ENCODE results near the gene NT5C1A.
A peak's percentile ranks its signal among the peaks of the same experiment; 100 is the strongest.

Gene NT5C1A

DNA sequence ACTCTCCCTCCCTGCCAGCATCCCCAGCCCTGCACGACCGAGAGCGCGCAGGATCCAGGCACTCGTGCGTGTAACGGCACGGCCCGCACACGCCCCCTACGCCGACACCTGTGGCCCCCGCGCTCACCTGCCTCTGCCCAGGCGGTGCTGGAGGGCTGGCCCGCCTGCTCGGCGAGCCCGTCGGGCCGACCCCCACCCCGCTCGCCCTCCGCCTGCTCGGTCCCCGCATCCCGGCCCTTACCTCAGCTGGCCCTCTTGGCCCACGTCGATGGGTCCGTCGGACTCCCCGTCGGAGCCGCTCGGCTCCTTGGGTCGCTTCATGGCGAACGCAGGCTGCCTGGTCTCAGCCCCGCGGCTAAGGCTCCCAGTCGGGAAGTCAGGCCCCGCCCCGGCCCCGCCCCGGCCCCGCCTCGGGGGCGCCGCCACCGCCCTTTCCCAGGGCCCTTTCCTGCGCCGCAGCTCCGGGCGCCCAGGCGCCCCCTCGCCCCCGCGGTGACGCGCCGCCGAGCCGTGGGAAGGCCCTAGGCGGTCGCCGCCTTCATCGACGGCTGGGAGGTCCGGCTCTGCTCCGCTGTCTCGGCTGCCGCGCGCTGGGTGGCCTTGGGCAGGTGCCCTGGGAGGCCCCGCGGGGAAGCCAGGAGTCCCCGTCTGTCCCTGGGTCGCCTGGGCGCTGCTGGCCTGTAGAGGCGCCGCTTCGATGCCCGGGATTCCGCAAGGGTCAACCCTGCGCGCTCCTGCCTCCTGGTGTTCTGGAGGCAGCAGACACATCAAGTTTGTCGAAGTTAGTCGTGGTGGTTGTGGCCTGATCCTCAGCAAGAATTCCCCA is 32.4 kb downstream of the NT5C1A start, which contains the start of gene HEYL:
HEYL (minus strand) TSS at position 339 of the 826 bp plus-strand sequence; CDS start at position 321, 18 bp downstream.
- peak in 1 of 2 donors; percentile 41 for DNase-seq (ENCODE audit: low read depth in 2 of 2, low spot score in 1 of 2)

DNA sequence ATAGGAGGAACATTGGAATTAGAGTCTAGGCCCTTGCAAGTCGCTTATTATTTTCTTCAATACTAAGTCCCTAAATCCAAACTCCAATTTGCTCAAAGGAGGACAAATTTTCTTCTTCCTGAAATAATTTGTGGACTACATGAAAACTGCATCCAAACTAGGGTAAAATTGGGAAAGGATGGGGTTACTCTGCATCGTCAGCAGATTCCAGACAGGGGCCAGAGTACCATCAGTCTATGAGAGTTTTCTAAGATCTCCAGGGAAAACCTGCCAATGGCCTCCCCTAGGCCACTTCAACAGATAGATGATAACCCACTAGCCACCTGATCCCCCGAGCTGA is 33.0 kb downstream of the NT5C1A start:
- no peak for DNase-seq (ENCODE audit: low read depth in 2 of 2, low spot score in 1 of 2)

DNA sequence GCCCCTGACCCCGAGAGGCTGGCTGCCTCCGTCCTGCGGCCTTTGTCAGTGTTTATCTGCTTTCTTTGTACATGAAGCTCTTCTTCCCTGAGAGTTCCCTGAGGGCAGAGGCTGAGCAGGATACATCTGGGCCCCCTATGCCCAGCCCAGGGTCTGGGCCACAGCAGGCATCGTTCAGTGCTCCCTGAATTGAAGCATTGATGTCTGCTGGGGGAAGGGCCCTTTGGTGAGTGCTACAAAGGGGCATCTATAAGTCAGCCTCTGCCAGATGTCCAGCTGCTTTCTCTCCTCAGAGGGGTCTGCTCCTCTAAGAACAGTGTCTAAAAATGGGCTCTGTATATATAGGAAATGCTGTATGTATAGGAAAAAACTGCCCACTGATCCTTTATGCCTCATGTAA is 34.5 kb downstream of the NT5C1A start:
- DNase-seq (ENCODE audit: low read depth in 2 of 2, low spot score in 1 of 2): no peak

DNA sequence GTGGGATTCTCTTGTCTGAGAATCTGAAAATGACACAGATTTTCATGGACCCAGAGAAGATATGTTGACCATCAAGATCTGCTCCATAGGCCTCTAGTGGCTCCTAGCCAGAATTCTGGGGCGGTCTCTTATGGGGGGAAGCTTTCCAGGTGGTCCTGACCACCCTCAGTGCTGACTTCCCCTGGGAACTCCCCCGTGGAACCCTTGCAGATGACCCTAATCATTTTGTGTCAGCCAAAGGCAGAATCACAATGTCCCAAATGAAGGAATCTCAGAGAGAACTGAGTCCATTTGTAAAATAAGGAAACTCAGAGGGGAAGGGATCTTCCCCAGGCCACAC is 36.1 kb downstream of the NT5C1A start:
- no peak for DNase-seq (ENCODE audit: low read depth in 2 of 2, low spot score in 1 of 2)

DNA sequence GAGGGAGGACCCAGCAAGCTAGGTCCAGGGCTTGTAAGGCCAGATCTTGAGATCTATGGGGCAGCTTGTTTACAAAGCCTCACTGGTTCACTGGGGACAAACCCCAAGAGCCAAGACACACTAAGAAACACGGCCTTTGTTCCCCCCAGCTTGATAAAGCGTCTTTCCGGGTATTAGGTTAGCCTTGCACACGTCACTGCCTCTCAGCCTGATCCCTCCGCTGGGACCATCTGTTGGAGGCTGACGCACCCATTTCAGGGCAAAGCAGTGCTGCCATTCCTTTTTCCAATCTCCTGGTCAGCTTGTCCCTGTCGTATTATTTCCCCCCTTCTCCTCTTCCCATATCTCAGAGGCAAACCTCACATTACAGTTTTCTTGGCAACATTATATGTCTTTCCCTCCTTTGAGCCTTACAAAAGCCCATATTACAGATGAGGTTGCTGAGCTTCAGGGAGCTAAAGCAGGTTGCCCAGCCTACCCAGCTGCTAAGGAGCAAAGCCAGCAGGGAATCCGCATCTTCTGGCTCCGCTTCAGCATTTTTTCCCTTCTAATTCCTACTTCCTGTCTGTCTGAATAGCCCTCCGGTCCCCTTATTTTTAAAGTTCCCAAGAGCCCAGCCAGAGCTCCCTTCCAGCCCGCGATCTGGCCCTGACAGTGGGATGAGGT is 36.6 kb downstream of the NT5C1A start:
- no peak for DNase-seq (ENCODE audit: low read depth in 2 of 2, low spot score in 1 of 2)

DNA sequence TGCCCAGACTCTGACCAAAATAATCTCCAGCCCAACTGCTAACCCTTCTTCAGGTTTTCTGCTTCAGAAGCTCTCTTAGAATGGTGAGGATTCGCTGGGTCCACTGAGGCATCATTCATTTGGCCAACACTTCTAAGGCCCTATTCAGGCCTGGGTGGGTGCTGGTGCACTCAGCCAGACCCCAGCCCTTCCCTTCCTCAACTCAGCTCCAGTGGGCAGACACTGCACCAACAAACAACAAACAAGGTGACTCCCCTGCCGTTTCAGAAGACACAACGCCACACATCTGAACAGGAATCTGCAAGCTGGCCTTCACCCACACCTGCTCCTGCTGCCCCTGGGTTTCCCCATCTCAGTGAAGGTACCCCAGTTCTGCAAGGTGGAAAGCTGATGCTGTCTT is 38.5 kb downstream of the NT5C1A start:
- DNase-seq (ENCODE audit: low read depth in 2 of 2, low spot score in 1 of 2): no peak

DNA sequence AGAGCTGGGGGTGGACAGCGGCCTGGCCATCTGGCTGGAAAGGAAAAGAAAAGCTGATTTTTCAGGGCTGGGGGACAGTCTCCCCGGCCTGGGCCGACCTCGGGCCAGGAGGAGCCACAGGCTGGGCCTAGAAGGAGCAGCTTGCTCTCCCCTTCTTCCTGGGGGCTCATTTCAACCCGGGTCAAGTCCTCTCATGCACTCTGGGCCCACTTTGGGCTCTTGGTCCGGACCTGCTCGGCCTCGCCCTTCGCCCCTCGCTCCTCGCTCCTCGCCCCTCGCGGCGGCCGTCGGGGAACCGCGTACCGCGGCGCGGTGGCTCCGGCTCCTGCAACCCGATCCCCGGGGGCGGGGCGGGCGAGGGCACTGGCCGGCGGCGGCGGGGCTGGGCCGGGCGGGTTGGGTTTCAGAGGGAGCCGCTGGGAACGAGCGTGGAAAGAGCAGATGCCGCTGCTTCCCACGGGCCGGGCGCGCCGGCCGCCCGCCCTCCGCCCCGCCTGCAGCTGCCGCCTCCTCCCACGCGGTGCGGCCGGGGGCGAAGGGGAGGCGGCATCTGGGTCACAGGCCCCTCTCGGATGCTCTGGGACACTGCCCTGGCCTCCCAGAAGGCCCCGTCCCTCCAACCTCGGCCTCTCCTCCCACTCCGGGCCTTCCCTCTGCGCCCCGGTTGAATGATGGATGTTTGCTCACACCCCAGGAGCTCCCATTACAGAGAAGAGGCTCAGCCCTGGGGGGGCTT is 39.1 kb downstream of the NT5C1A start:
- no peak for DNase-seq (ENCODE audit: low read depth in 2 of 2, low spot score in 1 of 2)

DNA sequence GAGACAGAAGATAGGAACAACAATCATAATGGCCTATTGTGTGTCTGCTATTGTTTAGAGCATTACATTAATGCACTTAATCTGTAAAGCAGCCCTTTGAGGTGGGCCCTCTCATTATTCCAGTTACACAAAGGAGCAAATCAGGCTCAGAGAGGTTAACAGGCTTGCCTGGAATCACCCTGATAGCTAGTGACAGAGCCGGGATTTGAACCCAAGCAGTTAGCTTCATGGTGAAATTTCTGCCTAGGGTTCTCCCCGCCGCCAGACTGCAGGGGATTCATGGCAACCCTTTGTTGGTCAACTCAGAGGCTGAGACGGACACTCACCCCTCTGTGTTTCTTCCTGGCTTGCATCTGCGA is 39.6 kb downstream of the NT5C1A start:
- DNase-seq (ENCODE audit: low read depth in 2 of 2, low spot score in 1 of 2): no peak

DNA sequence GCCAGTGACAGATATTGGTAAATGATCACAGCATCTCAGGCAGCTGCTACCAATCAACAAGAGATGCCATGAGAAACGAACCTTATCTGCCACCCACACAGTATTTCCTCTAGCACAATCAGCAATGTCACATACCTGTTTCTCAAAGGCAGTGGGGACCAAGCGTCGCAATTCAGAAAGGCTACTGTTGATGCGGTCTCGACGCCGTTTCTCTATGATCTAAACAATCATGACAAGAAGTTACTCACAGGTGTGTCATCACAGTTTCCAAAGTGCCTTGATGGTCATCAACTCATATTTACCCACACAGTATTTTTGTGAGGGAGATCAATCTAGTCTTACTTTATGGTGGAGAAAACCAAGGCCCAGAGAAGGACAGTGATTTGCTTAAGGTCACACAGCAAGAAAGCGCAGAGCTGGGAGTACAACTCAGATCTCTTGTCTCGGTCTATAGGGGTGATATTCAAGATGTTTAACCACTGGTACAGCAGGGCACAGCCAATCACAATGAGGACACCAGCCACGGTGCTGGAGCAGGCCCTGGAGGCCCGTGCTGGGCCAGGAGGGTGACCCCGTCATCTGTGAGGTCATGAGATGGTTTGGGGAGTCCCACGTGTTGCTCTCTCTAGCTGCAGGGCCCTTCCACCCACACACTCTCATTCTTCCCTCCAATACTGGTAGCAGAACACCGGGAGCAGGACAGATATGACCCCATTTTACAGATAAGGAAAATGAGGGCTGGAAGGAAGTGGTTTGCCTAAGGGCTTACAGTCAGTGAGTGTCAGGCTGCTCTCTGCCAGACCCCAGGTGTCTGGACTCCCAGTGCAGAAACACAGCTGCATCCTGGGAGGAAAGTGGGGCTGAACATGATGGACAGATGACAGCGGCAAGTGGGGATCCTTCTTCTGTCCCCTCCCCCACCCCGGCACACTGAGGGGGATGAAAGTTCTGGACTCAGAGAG is 40.3 kb downstream of the NT5C1A start:
- DNase-seq (ENCODE audit: low read depth in 2 of 2, low spot score in 1 of 2): no peak

DNA sequence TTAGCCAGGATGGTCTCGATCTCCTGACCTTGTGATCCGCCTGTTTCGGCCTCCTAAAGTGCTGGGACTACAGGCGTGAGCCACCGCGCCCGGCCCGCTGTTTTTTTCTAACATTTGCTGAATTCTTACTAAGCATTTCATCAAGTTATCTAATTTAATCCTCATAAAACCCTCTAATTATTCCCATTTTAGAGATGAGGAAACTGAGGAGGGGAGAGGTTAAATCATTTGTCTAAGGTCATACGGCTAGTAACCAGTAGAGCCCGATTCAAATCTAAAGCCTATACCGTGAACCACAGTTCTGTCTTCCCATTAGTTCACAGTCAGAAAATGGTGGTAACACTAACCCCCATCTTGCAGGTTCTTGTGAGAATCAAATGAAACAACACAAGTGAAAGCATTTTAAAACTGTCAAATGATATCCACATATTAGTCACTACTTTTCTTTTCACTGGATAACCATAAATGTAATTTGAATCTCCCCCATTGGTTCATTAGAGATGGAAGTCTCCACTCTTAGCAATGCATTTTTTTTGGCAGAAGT is 43.0 kb downstream of the NT5C1A start:
- no peak for DNase-seq (ENCODE audit: low read depth in 2 of 2, low spot score in 1 of 2)

DNA sequence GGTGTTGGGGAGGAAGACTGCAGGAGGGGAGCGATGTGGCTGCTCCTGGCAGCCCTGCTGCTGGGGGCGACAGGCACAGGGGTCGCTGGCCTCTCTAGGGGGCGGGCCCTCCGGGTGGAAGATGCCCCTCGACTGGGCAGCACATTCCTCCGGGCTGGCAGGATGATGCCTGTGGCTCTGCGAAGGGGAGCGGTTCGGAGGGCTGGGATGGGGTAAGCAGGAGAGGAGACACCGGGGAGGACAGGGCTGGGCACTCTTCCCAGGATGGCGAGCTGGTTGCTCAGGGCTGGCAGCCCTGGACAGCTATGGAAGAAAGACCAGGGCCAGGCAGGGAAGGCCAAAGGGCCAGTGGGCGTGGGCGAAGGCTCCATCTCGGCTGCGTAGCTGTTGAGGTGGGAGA is 45.3 kb downstream of the NT5C1A start:
- no peak for DNase-seq (ENCODE audit: low read depth in 2 of 2, low spot score in 1 of 2)

DNA sequence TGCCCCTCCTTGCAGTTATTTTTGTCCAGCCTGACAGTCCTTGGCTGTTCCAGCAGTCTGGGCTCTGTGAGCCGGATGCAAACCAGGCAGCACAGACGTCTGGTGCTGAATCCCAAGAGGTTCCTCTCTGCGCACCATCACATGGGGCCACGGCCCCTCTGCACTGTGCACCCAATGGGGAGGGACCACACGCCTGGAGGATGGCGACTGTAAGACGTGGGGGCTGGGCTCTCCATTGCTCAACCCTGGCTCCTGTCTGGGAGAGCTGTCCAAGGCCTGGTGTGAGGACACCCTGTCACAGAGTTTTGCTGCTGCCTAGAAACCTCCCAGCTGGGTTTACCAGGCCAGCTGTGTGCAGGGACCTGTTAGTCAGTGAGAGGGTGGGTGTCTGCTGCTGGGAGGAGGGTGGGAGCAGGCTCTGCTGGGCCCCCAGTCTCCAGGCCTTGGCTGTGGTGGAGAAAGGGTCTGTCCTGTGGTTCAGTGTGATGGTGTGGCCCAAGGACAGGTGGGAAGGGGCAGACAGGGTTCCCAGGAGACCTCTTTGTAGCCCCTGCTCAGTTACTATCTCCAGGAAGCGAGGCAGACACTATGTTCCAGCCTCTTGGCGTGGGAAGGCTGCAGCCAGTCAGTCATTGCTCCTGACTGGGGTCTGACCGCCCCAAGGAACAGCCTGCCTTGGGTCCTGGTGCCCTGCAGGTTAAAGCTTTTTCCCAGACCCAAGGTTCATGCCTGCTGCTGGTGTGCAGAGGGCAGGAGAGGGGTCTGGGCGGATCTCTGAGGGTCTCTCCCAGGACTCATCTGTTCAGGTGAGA is 46.2 kb downstream of the NT5C1A start:
- no peak for DNase-seq (ENCODE audit: low read depth in 2 of 2, low spot score in 1 of 2)

DNA sequence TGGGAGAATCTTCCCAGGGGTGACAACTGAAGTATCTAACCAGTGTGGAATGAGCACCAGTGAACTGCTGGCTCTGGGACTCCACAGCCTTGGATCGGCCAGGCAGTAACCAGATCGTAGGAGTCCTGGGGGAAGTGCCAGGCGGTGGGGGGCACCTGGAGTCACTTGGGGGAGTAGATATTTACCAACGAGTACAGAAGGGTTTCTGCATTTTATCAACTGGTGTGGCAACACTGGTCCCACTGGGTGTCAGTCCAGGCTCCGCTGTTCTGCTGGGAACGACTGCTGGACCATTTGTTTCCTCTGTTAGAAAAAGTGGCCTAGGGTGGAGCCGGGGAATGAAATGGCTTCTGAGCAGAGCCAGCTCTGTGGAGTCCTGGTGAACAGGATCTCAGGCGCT is 46.9 kb downstream of the NT5C1A start:
- DNase-seq (ENCODE audit: low read depth in 2 of 2, low spot score in 1 of 2): no peak

DNA sequence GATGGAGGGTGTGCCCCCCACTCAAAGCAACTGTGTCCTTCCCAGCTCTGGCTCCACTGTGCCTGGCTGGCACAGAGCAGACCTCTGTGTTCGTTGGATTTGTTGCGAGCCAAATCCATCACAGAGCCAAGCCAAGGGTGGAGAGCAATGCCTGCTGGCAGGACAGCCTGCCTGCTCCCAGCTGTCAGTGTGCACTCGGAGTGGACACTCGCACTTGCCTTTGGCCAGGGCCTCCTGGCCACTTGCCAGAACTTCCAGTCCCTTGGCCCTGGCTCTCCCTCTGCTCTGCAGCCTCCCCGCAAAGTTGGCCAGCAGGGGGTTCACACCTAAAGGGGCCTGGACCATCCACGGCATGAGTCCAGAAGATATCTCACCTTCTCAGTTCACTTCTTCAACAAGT is 48.9 kb downstream of the NT5C1A start:
- DNase-seq (ENCODE audit: low read depth in 2 of 2, low spot score in 1 of 2): no peak

DNA sequence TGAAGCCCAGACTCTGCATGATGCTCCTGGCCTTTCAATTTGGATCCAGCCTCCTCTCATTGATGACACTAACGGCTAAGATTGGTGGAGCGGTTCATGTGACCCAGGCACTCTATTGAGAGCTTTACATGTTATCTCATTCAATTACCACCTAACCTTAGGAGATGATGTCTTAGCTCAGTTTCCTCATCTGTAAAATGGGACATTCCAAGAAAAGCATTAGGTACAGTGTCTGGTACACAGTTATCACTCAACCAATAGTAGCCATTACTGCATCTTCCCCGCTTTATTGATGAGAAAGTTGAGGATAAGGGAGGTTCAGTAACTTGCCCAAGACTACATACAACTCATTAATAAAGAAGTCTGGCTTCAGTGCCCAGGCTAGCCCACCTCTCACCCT is 49.5 kb downstream of the NT5C1A start:
- DNase-seq (ENCODE audit: low read depth in 2 of 2, low spot score in 1 of 2): no peak

DNA sequence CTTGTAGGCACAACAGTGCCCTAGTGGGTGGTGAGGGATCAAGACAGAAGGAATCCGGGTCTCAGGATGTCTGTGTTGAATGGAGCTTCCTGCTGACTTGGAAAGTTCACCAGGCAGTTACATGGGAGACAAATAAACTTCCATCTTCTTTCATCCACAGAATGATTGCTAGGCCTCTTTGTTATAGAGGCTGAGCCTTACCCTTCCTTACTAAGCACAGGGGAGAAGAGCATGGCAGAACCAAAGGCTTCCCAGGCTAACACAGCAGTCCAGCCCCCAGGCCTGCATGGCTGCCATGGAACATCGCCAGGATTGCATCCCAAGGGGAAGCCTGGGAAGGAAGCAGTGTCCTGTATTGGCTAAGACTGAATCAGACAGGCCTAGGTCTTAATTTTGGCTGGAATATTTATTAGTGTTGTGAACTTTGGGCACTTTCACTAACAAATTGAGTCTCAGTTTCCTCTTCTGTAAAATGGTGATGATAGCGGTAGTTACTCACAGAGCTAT is 51.2 kb downstream of the NT5C1A start:
- no peak for DNase-seq (ENCODE audit: low read depth in 2 of 2, low spot score in 1 of 2)

DNA sequence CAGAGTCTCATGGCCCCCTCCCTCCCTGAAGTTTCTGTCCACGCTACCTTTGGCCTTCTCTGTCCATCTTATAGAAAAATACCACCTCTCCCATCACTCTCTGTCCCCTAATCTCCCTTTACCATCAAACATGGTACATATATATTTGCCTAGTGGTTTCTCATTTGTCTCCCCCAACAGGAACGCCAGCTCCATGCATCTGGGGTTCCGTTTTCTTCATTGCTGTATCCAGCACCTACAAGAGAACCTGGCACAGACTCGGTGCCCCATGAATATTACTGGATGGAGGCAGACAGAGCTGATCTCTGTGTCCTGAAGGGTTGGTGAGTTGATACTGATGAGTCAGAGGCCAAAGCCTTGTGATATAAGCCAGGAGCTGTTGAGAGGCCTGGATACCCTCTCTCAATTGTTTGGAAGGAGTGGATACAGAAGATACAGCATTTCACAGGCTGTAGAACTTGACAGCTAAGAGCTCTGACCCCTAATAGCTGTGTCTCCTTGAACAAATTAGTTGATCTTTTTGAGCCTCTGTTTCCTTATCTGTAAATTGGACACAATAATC is 54.3 kb downstream of the NT5C1A start:
- DNase-seq (ENCODE audit: low read depth in 2 of 2, low spot score in 1 of 2): no peak

DNA sequence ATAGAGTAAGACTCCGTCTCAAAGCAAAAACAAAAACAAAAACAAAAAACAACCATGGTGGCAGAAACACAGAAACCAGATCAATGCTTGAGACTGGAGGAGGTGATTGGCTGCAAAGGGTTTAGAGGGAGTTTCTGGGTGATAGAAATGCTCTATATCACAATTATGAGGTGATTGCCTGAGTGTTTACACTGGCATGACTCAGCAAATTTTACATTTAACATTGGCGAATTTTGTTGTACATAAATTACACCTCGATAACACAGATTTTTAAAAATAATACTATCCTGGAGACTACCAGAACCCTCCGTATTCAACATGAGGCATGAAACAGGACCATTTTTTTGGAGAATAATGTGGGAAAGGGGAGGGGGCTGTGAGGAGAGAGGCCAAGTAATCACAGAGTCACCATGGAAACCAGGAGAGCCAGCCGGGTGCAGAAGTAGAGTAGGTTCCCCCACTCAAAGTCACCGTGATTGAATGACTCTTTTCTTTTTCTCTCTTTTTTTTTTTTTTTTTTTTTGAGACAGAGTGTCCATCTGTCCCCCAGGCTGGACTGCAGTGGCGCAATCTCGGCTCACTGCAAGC is 56.7 kb downstream of the NT5C1A start:
- DNase-seq (ENCODE audit: low read depth in 2 of 2, low spot score in 1 of 2): no peak

DNA sequence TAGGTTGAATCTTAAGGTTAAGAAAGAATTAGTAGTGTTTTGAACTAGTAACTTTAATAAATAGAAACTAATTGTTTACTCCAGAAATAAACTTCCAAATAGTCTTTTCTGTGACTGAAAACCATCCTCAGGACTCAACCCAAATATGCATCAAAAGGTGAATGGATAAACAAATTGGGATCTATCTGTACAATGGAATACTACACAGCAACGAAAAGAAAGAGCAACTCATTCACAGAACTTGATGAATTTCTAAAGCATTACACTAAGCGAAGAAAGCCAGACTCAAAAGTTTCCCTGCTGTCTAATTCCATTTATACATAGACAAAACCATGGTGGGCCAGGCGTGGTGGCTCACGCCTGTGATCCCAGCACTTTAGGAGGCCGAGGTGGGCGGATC is 57.4 kb downstream of the NT5C1A start:
- no peak for DNase-seq (ENCODE audit: low read depth in 2 of 2, low spot score in 1 of 2)

Measured in stimulated activated CD8-positive, alpha-beta memory T cell treated with anti-CD3 and anti-CD28 coated beads, Interleukin-4, amount 100 ng/mL, for 1 hour (primary cell).